Measurements from ENCODE around the gene IGF2R. TPM values are rescaled to one million over a fixed set of nuclear protein-coding genes. Genes with fewer than 3 reads are reported as not detected.
A peak's percentile ranks its signal among the peaks of the same experiment; 100 is the strongest.

Gene IGF2R
- total RNA-seq, 1 experiment from 2014 or later = 127 TPM

GRCh38 chr6:160106010-160106409 lies 137.1 kb downstream of the IGF2R start:
- no peaks in the 10 kb centered on the region for H3K4me1 Mint-ChIP-seq (ENCODE audit: low read depth, unreplicated experiment)

GRCh38 chr6:160106701-160107100 lies 137.8 kb downstream of the IGF2R start:
- BruUV-seq (replicated peaks) = no TSS peak
- no peak for DNase-seq
- Mint-ChIP-seq H3K4me1 (ENCODE audit: low read depth, unreplicated experiment) (no peaks in the 10 kb centered on the region), H3K4me3 (ENCODE audit: low read depth, unreplicated experiment) (no peak overlapping the region), H3K27ac (ENCODE audit: unreplicated experiment) (no peak overlapping the region), H3K9me3 (ENCODE audit: low read depth, unreplicated experiment) (no peaks in the 10 kb centered on the region), H3K36me3 (ENCODE audit: insufficient read depth, unreplicated experiment) (peaks cover 45% of the 10 kb centered on the region), H3K27me3 (ENCODE audit: unreplicated experiment) (no peaks in the 10 kb centered on the region)
- intact Hi-C loops (cut with micrococcal nuclease; ENCODE audit: unreplicated experiment) = loop anchor here (10.0 kb wide), 1 partner anchor 242 kb away; no protein-coding TSS in a partner anchor
- CTCF ChIA-PET = no interaction called here
- TF ChIP-seq CTCF (IDR thresholded peaks at IDR 0.05; ENCODE audit: unreplicated experiment) = no peak

More at GRCh38 chr6:160106010-160106409, 137.1 kb downstream of the IGF2R start:
- H3K27ac Mint-ChIP-seq (ENCODE audit: unreplicated experiment) = no peak overlapping the region
- H3K27me3 Mint-ChIP-seq (ENCODE audit: unreplicated experiment) = no peaks in the 10 kb centered on the region
- no peak for TF ChIP-seq CTCF (IDR thresholded peaks at IDR 0.05; ENCODE audit: unreplicated experiment)
- no peak for DNase-seq
- TSS peak; percentile 75 for BruUV-seq (replicated peaks)
- CTCF ChIA-PET = no interaction called here
- H3K36me3 Mint-ChIP-seq (ENCODE audit: insufficient read depth, unreplicated experiment) = peaks cover 45% of the 10 kb centered on the region
- H3K4me3 Mint-ChIP-seq (ENCODE audit: low read depth, unreplicated experiment) = no peak overlapping the region
- intact Hi-C loops (cut with micrococcal nuclease; ENCODE audit: unreplicated experiment) = loop anchor here (10.0 kb wide), 1 partner anchor 241 kb away; no protein-coding TSS in a partner anchor
- no peaks in the 10 kb centered on the region for H3K9me3 Mint-ChIP-seq (ENCODE audit: low read depth, unreplicated experiment)

- Mint-ChIP-seq H3K27me3 (ENCODE audit: unreplicated experiment) (no peaks in the 10 kb centered on the region), H3K9me3 (ENCODE audit: low read depth, unreplicated experiment) (no peaks in the 10 kb centered on the region), H3K4me1 (ENCODE audit: low read depth, unreplicated experiment) (no peaks in the 10 kb centered on the region), H3K36me3 (ENCODE audit: insufficient read depth, unreplicated experiment) (peaks cover 38% of the 10 kb centered on the region), H3K4me3 (ENCODE audit: low read depth, unreplicated experiment) (no peak overlapping the region), H3K27ac (ENCODE audit: unreplicated experiment) (no peak overlapping the region)
- TF ChIP-seq CTCF (IDR thresholded peaks at IDR 0.05; ENCODE audit: unreplicated experiment) = no peak
- no peak for DNase-seq
- BruUV-seq (replicated peaks) = no TSS peak
- intact Hi-C loops (cut with micrococcal nuclease; ENCODE audit: unreplicated experiment) = loop anchor here (10.0 kb wide), 1 partner anchor 243 kb away; no protein-coding TSS in a partner anchor
- CTCF ChIA-PET = no interaction called here
Measured at GRCh38 chr6:160108077-160108476, 139.2 kb downstream of the IGF2R start.

- Mint-ChIP-seq H3K4me1 (ENCODE audit: low read depth, unreplicated experiment) (no peaks in the 10 kb centered on the region), H3K27ac (ENCODE audit: unreplicated experiment) (no peak overlapping the region), H3K9me3 (ENCODE audit: low read depth, unreplicated experiment) (no peaks in the 10 kb centered on the region), H3K4me3 (ENCODE audit: low read depth, unreplicated experiment) (no peak overlapping the region), H3K27me3 (ENCODE audit: unreplicated experiment) (no peaks in the 10 kb centered on the region), H3K36me3 (ENCODE audit: insufficient read depth, unreplicated experiment) (peaks cover 16% of the 10 kb centered on the region)
- no peak for TF ChIP-seq CTCF (IDR thresholded peaks at IDR 0.05; ENCODE audit: unreplicated experiment)
- DNase-seq = no peak
- intact Hi-C loops (cut with micrococcal nuclease; ENCODE audit: unreplicated experiment) = no loop called here
- no TSS peak for BruUV-seq (replicated peaks)
- CTCF ChIA-PET = interaction anchor here (0.5 kb wide), 1 partner anchor 273 kb away, joined by 3 read pairs; no protein-coding TSS in a partner anchor
Measured at GRCh38 chr6:160110586-160111123, 141.8 kb downstream of the IGF2R start.

Measured in Calu3 (cell line).